Lung (tissue), 12 donors: ENCODE results near the gene MVB12B. TPM values are rescaled to one million over a fixed set of nuclear protein-coding genes. Genes with fewer than 3 reads are reported as not detected.

Experiments
- ATAC-seq: fragments of 200-7000 bp; cut with Tn5 transposase; one replicate; pipeline ENCODE4 v1.9.1; 2020; ENCODE audit warnings: moderate number of reproducible peaks; ENCODE audit not compliant: insufficient read depth, low FRiP score
- DNase-seq, 3 donors: peaks; one replicate each; pipeline ENCODE4 v3.0.0-alpha.2; 2013 to 2017
- H3K27ac ChIP-seq, 2 donors: one replicate each; pipeline ENCODE4 v1.5.1; 2013; ENCODE audit warnings: mild to moderate bottlenecking in 2 of 2, moderate library complexity in 2 of 2, control low read depth in 1 of 2, inconsistent platforms in 1 of 2, low read depth in 1 of 2, low read length in 1 of 2
- H3K27me3 ChIP-seq, 3 donors: one replicate each; pipeline ENCODE4 v1.5.1; 2013; ENCODE audit warnings: low read length in 2 of 3; ENCODE audit not compliant: control insufficient read depth in 3 of 3, insufficient read depth in 3 of 3
- H3K36me3 ChIP-seq, 4 donors: one replicate each; pipeline ENCODE4 v1.5.1; 2013; ENCODE audit warnings: low read length in 4 of 4, mild to moderate bottlenecking in 1 of 4, moderate library complexity in 1 of 4; ENCODE audit not compliant: control insufficient read depth in 4 of 4, insufficient read depth in 4 of 4
- H3K4me1 ChIP-seq, 5 donors: one replicate each; pipeline ENCODE4 v1.5.1; 2013; ENCODE audit warnings: low read length in 5 of 5, mild to moderate bottlenecking in 2 of 5, moderate library complexity in 1 of 5; ENCODE audit not compliant: control insufficient read depth in 5 of 5, insufficient read depth in 5 of 5
- H3K4me3 ChIP-seq: one replicate; pipeline ENCODE4 v1.5.1; 2013; ENCODE audit warnings: mild to moderate bottlenecking, control low read depth, moderate library complexity
- H3K9ac ChIP-seq, 2 donors: one replicate each; pipeline ENCODE4 v1.5.1; 2013; ENCODE audit warnings: low read length in 2 of 2, control low read depth in 1 of 2; ENCODE audit not compliant: insufficient read depth in 1 of 2
- H3K9me3 ChIP-seq, 4 donors: one replicate each; pipeline ENCODE4 v1.5.1; 2013; ENCODE audit warnings: low read length in 3 of 4, mild to moderate bottlenecking in 1 of 4, moderate library complexity in 1 of 4; ENCODE audit not compliant: control insufficient read depth in 4 of 4, insufficient read depth in 3 of 4
- CTCF ChIP-seq: IDR thresholded peaks from 2 replicates; pipeline ENCODE4 v1.5.1; 2012; ENCODE audit warnings: mild to moderate bottlenecking; ENCODE audit errors: control extremely low read depth, extremely low read depth
- WGBS, 2 donors: extraction: QIAGEN DNeasy Blood & Tissue Kit; methylation state at CpG; one replicate each; pipeline ENCODE4 v1.1.7; 2013; 5-methylcytosine and 5-hydroxymethylcytosine counted together
- polyA plus RNA-seq, 2 donors: library from polyadenylated mRNA; stranded (reverse); fragments of 200-250 nt; gene quantifications; one replicate each; pipeline ENCODE4 v1.2.1, GENCODE V29; 2013
- total RNA-seq, 2 donors: library from RNA; depleted of rRNA in 1 of 2; stranded (reverse); fragments of >200 nt in 1 of 2; gene quantifications; one replicate each; pipeline ENCODE4 v1.2.1, GENCODE V29; 2014 to 2021
- donor health status: control.
- donor health status: control.
- donor health status: Bipolar disorder and iron deficiency.
- donor health status: healthy.
- donor health status: DM: yes; HTN: yes; CAD: no.

The MVB12B gene
- total and polyA plus RNA-seq, 4 donors: 9.5 to 33.6 (median 16.5) TPM

GRCh38 chr9:126549246-126550006 is 222.8 kb downstream of the MVB12B start:
- ATAC-seq: no peak
- Histone ChIP-seq H3K4me3 (no peak overlapping the region), H3K27me3 (peaks cover 0 to 2% (median 0%) of the 10 kb centered on the region in 3 donors), H3K27ac (no peak overlapping the region), H3K9ac (no peak overlapping the region), H3K4me1 (no peaks in the 10 kb centered on the region), H3K36me3 (no peaks in the 10 kb centered on the region), H3K9me3 (no peaks in the 10 kb centered on the region)
- TF ChIP-seq CTCF: no peak
- peak in 1 of 3 donors; percentile 13 for DNase-seq
- 67 to 81% methylated on average over 20 to 21 of the region's 21 CpGs for WGBS, 2 donors

- no peak overlapping the region for H3K27ac ChIP-seq
- H3K4me3 ChIP-seq: no peak overlapping the region
- TF ChIP-seq CTCF: no peak
- H3K9me3 ChIP-seq: no peaks in the 10 kb centered on the region
- H3K4me1 ChIP-seq: no peaks in the 10 kb centered on the region
- no peak overlapping the region for H3K9ac ChIP-seq
- no peak for DNase-seq
- WGBS, 2 donors: 84 to 88% methylated on average over 15 of the region's 15 CpGs
- ATAC-seq: no peak
- peaks cover 0 to 2% (median 0%) of the 10 kb centered on the region in 3 donors for H3K27me3 ChIP-seq
- no peaks in the 10 kb centered on the region for H3K36me3 ChIP-seq
These were observed 224.3 kb downstream of the MVB12B start for GRCh38 chr9:126550891-126551351.

- WGBS, 2 donors: 92 to 95% methylated on average over 6 of the region's 6 CpGs
- Histone ChIP-seq H3K4me1 (no peaks in the 10 kb centered on the region), H3K36me3 (no peaks in the 10 kb centered on the region), H3K9ac (no peak overlapping the region), H3K4me3 (no peak overlapping the region), H3K27ac (no peak overlapping the region), H3K9me3 (no peaks in the 10 kb centered on the region), H3K27me3 (peaks cover 0 to 2% (median 0%) of the 10 kb centered on the region in 3 donors)
- no peak for ATAC-seq
- no peak for DNase-seq
- no peak for TF ChIP-seq CTCF
These were observed 225.2 kb downstream of the MVB12B start for GRCh38 chr9:126551812-126552211.
